HG02973 (cell line): ENCODE data around the gene NSMCE3.
A peak's percentile ranks its signal among the peaks of the same experiment; 100 is the strongest.
"Not testable (repeated sequence)": the region's sequence is repeated elsewhere in the genome, so short reads cannot be mapped to it uniquely, and the experiment has no call there.

ENCODE experiments used
- ATAC-seq: cut with Tn5 transposase; IDR thresholded peaks from one replicate; pipeline ENCODE4 v1.9.1; 2021; ENCODE audit warnings: moderate library complexity; ENCODE audit not compliant: unreplicated experiment

The NSMCE3 gene

DNA sequence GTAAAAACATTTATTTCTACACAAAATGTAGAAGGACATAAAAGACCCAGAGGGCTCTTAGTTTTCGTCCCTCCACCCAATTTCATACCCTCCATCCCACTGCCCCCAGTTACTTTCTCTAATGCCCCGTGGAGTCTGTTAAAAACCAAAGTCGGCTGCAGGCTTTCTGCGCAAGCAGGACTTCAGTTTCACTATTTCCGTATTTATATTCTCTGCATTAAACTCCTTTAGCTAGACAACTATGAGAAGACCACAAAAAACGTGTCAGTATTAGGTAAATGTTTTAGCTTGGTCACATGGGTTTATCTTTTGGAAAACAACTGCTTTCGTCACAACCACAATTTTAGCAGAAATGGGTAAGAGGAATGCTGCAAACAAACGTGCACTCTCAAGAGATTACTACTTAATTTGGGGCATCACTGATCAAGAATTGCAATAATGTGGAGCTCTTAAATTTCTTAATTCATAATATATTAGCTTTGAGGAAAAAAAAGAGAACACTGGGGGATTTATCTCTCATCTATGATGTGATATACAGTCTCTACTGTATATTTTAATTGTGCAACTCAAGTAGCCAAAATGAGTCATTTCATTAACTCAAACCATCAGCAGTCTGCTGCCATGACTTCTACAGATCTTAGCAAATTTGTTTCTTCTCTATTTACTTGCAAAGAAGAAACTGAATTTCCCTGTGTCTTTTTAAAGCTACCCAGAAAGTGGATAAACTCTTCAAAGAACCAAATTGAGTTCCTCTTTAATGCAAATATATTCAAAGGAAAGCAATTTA lies 740 bp upstream of the NSMCE3 start:
- ATAC-seq = peak; percentile 31

DNA sequence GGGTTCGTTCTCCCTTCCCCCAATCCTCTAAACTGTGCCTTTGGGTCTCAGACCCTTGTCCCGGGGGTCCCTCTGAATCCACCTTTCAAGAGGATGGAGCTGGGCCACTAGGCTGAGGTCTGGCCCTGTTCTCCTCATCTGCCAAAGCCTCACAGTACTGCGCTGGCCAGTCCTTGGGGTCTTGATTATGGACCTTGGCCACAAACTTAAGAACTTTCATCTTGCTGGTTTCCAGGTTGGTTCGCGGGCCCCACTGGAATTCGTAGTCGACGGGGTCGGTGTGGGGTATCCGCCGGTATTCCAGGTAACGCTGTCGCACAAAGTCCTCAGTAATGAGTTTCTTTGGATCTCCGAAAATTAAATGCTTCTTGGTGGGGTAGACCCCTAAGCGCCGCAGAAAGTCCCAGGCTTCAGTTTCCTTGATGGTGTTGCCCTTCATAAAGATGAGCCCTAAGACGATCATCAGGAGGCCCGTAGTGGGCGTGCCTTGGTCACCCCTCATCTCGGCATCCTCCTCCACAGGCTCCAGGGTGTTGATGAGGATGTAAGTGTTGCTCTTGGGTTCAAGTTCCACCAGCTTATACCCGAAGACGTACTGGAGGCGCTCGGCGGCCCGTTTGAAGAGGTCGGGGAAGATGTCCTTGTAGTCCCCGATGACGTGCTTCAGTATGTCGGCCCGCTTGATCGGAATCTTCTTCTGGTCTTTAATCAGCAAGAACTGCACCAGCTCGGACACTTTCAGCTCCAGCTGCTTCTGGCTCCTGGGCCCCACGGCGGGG lies 727 bp downstream of the NSMCE3 start:
- ATAC-seq = peak; percentile 19

DNA sequence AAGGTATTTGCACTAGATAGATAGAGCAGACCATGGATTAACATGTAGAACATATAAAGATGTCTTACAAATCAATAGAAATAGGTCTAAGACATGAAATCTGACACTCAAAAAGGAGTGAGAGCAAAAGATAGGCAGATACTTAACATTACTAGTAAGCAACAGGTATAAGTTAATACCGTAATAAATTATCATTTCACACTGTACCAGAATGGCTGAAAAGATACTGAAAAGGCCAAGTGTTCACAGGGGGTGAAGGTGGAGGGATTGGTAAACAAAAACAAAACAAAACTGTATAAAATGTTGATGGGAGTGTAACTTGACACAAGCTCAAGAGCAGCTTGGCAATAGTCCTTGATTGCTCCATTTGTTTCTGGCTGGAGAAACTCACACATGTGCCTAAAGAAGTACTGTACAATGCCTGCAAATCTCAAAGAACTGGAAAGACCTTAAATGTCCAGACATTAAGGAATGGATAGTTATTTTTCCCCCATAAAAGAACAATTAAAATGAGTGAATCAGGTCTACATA lies 3.5 kb downstream of the NSMCE3 start:
- no peak for ATAC-seq

DNA sequence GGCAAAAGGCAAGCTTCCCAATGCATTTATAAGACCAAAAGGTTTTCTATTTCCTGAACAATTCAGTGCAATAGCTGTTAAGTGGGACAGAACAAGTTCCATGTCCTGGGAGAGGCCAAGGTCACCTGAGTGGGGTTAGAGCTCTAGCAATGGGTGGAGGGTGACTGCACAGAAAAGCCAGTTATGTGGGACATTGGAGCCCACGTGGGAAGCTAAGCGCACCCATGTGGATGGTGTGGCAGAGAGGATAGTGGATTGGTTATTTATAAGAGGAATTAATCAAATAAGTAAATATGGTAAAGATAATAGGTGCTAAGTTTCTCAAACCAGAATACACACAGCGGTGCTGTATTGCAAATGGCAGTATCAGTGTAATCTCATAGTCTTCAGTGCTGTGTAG lies 6.3 kb downstream of the NSMCE3 start:
- no peak for ATAC-seq

DNA sequence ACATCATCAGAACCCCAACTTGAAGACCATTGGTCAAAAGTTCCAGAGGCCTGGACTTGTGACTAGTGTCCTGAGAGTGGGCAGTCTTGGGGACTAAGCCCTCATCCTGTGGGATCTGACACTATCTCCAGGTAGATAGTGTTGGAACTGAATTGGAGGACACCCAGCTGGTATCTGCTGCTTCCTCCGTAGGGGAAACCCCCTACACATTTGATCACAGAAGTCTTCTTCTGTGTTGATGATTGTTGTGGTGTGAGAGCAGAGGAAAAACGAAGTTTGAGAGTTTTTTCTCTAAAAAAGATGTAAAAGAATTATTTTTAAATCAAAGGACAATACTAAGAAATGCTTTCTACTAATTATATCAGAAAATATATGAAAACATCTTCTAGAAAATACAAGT lies 6.9 kb downstream of the NSMCE3 start:
- ATAC-seq = no peak

DNA sequence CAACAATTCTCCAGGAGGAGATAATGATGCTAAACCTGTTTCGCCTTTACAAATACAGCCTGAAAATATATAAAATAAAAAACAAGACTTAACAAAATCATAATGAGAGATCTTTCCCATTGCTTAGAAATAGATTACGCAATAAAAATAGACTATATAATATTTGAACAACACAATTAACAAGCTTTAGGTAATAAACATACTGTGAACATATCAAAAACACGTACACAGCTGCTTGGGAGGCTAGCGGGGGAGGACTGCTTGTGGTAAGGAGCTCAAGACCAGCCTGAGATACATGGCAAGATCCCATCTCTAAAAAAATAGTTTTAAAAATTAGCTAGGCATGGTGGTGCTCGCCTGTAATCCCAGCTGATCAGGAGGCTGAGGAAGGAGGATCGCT lies 8.7 kb downstream of the NSMCE3 start:
- no peak for ATAC-seq

DNA sequence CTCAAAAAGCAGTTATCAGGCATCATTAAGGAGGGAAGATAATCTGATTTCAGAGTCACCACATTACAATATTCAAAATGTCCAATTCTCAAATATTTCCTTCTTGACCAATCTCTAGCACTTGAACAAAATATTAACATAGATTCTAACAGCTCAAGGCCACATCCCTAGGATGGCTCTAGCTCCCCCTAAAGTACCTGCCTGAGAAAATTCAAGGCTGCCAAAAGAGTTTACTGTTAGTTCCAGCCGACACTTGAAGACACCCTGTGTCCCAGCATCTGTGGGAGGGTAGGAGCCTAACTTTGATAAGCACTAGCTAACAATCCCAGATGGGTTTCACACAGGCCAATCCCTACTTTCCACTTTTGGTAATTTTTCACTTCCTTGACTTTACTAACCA lies 10.4 kb downstream of the NSMCE3 start:
- no peak for ATAC-seq

DNA sequence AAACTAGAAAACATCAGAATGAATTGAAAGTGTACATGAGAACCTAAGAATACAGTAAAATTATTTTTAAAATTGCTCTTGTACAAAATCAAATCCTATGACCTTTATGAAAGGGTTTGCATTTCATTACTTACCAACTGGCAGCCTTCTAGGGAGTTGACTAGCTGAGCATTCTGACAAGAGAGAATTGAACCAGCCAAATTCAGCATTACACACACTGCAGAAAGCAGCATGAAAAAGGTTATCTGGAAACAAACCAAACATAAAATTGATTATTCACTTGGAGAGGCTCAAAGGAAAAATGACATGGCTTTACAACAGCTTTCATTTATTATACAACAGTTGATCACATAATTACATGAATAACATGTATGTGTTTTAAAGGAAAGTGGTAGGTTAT lies 17.4 kb downstream of the NSMCE3 start:
- ATAC-seq = no peak

DNA sequence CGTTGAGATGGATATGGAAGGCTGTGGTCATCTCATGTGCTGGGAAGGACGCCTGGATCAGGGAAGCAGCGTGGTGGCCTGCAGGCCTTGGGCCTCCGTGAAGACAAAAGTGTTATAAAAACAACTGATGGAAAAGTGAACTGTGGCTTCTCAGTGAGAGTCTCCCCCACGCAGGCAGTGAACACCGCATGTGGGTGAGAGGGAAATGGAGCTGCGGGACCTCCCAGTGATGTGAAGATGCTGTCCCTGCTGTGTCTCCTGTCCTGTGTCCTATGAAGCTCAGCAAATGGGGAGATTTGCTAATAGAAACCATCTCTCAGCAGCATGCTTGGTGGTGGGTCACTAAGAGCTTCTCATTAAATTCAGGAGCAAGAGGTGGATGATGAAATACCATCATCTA lies 25.1 kb downstream of the NSMCE3 start:
- no peak for ATAC-seq

DNA sequence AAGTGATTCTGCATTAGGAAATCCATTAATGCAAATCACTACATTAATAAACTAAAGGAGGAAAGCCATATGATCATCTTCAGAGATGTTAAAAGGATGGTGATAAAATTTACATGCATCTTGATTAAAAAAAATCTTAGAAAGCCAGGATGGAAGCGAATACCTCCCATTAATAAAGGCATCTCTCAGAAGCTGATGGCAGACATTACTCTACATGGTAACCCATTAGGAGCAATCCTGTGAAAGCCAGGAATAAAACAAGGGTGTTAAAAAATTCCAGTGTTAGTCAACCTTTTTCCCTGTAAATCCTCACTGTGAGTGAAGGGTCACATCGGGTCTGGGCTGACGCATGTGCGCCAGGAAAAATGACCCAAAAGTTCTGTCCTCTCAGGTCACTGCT lies 25.5 kb downstream of the NSMCE3 start:
- ATAC-seq = no peak

DNA sequence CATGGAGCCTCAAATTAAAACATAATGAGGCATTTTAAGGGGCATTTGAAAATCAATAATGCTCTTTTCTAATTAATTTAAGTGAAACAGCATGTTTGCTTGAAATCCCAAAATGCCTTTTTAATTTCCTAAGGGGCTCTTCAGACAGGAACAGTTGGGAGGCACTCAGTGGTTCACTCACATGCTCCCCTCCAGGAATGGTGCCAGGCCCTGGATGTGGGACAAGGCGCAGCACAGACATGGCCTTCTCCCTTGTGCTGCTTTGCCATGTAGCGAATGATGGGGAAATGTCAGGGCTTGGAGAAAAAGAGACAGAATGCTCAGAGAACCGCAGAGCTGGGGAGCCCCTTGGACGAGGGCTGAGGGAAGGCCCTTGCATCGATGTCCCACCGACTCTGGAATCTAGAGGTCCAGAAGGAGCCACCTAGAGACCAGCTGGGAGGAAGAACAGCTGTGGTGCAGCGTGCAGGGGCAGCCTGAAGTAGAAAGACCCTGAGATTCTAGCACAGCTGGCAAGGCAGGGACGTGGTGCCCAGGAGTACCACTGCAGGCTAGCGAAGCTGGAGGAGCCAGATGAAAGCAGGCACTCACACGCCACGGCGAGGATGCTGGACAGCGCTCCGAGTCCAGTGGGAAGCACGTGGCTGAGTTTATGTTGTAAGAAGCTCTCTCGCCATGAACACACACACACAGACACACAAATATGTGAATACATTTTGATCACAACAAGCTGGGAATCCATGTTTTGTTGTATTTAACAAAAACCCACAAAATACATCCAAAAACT lies 27.0 kb downstream of the NSMCE3 start:
- ATAC-seq = no peak

DNA sequence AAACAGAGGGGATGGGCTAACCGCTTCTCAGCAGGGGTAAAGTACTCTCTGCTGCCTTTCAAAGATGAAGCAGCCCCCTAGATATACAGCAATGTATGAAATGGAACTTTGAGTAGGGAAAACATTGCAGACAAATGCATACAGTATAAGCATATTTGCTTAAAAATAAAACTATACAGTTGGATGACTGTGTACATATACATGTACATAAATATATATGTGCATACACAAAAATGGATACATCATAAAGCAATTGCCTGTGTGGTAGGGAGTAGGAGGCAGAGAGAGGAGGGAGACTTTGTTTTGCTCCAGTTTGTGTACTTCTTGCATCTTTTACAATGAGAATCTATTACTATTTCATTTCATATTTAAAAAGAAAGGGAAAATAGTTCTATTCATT lies 28.4 kb downstream of the NSMCE3 start:
- ATAC-seq = no peak

DNA sequence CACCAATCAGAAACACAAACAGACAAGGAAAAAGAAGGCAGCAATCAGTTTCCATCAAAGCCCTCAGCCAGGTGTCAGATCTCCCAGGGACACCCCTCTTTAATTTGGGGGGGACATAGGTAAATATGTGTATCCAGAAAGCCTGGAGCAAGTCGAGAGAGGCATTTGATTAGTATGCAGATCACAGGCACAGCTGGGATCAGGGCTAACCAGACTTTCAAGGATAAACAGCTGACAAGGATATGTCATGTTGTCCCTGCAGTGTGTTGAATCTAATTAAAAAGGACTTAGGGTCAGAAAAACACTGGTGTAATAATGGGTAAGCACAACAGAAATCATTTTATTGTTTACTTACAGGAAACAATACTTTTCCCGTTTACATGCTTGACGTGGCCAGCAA lies 30.2 kb downstream of the NSMCE3 start:
- ATAC-seq = no peak

DNA sequence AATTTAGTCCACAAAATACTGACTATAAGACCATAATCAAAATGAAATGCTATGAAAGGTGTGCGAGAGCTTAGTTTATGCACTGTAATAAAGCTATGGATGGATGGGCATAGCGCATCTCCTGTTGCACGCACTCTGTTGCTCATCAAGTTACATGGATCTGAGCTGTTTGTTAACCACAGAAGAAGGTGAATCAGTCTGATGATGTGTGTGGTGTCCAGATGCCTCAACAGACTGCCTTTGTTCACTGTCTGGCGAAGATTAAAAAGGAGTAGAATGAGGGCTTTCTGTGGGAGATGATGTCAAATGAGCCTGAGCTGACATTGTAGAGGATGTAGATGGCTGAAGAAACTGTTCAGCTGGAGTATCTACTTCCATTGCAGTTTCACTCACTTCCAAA lies 36.1 kb downstream of the NSMCE3 start:
- no peak for ATAC-seq

DNA sequence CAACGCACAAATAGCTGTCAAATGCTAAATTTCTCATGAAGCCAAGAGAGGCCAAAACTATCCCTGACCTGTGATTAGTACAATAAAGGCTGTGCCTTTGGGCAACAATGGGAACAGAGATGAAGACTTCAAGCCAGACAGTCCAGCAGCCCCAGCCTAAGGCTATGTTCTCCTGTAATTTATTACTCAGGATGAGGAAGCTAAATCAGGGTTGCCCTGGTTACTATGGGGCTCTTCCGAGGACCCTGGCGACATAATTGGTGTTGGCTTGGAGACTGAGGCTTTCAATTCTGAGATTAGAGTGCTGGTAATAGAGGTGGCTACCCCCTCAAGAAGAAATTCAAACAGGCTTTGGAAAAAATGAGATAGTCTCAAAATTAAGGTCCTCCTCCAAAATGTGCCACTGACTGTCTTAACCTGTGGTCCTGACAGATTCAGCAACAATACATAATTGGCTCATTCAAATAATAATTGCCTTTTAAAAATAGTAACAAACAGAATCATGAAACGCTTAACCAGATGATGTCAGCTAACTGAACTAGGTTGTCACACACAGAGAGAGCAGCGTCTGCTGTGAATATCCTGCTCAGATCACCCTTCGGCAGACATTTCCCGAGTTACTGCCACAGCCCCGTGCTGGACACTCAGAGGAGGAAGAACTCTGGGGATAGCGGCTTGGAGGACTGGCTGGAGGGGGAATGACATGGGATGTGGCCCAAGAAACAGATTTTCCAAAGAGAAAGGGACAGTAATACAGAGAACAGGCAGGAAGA lies 43.0 kb downstream of the NSMCE3 start:
- ATAC-seq = no peak

DNA sequence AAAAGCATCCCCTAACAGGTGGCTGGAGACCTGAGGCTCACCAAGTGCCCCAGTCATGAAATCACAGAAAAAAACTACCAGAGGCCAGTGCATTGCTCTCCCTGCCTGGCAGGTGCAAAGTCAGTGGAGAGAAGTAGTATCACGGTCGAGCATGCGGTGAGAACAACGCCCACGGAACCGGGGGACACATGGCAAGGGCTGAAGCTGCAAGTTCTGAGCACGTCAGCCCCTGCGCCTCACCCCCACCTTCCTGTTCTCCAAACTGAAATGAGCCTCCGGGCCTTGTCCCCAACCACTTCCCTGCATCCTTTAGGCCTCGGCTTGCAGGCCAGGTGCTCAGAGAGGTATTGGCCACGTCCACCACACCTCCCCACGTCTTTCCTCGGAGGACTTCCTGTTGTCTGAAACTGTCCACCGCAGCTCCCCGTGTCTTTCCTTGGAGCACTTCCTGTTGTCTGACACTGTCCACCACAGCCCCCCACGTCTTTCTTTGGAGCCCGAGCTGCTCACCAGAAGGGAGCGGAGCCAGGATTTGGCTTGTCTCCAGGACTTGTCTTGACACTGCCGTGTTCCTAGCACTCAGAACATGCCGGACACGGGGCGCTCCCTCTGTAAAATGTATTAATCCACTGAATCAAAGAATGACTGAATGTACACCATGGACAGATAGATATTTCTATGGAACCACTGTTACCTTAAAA lies 43.9 kb downstream of the NSMCE3 start:
- ATAC-seq = no peak

DNA sequence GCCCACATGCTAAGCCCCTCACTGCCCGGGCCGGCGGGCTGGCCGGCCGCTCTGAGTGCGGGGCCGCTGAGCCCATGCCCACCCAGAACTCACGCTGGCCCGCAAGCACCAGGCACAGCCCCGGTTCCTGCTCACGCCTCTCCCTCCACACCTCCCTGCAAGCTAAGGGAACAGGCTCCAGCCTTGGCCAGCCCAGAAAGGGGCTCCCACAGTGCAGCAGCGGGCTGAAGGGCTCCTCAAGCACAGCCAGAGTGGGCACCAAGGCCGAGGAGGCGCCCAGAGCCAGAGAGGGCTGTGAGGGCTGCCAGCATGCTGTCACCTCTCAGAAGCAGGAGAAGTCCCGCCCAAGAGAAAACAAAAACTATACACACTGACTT lies 44.6 kb downstream of the NSMCE3 start:
- not testable (repeated sequence) for ATAC-seq

DNA sequence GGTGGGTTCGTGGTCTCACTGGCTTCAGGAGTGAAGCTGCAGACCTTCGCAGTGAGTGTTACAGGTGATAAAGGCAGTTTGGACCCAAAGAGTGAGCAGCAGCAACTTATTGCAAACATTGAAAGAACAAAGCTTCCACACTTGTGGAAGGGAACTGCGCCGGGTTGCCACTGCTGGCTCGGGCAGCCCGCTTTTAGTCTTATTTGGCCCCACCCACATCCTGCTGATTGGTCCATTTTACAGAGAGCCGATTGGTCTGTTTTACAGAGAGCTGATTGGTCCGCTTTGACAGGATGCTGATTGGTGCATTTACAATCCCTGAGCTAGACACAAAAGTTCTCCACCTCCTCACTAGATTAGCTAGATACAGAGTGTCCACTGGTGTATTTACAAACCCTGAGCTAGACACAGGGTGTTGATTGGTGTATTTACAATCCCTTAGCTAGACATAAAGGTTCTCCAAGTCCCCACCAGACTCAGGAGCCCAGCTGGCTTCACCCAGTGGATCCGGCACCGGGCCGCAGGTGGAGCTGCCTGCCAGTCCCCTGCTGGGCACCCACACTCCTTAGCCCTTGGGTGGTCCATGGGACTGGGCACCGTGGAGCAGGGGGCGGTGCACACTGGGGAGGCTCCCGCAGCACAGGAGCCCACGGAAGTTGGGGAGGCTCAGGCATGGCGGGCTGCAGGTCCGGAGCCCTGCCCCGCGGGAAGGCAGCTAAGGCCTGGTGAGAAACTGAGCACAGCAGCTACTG lies 45.2 kb downstream of the NSMCE3 start:
- ATAC-seq = not testable (repeated sequence)

DNA sequence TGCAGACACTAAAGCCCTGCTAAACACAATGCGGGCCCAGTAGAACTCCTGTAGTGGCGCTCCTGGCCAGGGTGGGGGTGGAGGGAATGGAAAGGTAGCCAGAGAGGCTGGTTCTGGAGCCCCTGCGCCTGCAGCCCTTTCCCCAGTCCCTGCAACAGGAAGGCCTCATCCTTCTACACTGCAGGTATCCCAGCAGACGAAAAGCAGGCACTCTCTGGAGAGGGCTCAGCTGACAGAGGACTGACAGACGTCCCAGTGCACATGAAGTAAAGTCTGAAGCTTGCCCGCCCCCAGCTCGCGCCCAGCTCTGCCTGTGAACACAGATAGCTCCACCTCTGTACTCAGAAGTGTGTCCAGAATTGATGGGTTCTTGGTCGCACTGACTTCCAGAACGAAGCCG lies 46.0 kb downstream of the NSMCE3 start:
- no peak for ATAC-seq
